ENCODE results near the gene SFTPA2.
"Not testable (repeated sequence)": the region's sequence is repeated elsewhere in the genome, so short reads cannot be mapped to it uniquely, and the experiment has no call there.

Gene SFTPA2

DNA sequence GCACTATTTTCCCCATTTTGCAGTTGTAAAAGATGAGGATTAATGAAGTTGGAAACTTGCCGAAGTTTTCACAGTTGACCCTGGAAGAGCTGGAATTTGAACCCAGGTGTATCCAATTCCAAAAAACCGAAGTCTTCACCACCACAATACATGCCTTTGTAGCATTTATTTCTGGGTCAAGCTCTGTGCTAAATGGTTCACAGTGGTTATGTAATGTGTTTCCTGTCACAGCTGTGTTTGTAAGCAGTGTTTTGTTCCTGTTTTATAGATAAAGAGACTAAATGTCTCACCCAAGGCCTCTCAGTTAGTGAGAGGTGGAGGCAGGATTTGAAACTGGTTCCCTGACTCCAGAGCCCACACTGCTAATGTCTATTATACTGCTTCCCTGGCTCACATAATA lies 17.6 kb downstream of the SFTPA2 start:
- Mint-ChIP-seq H3K4me3 (no peak overlapping the region), H3K9me3 (no peaks in the 10 kb centered on the region), H3K27ac (no peak overlapping the region), H3K27me3 (no peaks in the 10 kb centered on the region), H3K4me1 (ENCODE audit: low read depth) (no peaks in the 10 kb centered on the region), H3K36me3 (ENCODE audit: low read depth) (no peaks in the 10 kb centered on the region)

DNA sequence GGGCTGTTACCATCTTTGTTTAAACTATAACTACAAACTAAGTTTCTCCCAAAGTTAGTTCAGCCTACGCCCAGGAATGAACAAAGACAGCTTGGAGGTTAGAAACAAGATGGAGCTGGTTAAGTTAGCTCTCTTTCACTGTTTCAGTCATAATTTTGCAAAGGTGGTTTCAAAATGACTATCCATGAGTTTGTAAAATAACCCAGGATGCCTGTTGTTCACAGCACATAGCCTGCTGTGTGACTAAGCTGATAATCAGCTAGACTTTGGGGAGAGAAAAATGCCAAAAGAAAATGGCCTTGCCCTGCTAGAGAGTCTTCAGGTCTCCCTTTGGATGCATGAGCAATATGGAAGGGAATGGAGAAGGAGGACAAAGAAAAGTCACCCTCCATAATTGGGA lies 19.3 kb downstream of the SFTPA2 start:
- H3K4me3 Mint-ChIP-seq; H3K4me1 Mint-ChIP-seq (ENCODE audit: low read depth); H3K36me3 Mint-ChIP-seq (ENCODE audit: low read depth); H3K27me3 Mint-ChIP-seq; H3K27ac Mint-ChIP-seq; H3K9me3 Mint-ChIP-seq: not testable (repeated sequence)

DNA sequence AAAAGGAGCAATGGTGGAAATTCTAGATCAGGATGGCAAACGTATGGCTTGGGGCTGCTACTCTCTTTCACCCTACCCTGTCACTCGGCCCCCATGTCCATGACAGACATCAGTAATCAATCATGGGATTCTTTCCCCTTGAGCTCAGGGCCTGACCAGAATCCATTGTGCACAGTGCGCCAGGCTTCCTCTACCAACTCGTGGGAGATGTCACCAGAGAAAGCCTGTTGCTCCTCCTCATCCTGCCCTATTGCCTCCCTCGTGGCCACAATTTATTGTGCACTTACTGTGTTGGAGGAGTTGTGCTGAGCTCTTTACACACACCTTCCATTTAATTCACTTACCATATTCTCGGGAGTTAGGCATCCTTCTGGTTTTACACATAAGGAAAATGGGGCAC lies 21.9 kb downstream of the SFTPA2 start:
- H3K27ac Mint-ChIP-seq; H3K4me1 Mint-ChIP-seq (ENCODE audit: low read depth); H3K27me3 Mint-ChIP-seq; H3K36me3 Mint-ChIP-seq (ENCODE audit: low read depth); H3K9me3 Mint-ChIP-seq; H3K4me3 Mint-ChIP-seq: not testable (repeated sequence)

DNA sequence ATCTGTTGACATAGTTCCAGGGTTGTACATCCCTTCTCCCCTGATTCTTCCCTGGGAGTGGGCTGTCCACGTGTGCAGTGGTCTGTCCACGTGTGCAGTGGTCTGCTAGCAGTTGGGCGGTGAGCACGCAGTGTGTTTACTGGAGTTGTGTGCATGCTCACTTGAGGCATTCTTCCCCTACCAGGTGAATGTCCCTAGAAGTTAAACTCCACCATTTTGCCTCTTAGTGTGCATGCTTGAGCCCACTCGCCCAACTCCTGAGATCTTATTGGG lies 26.4 kb downstream of the SFTPA2 start:
- H3K27ac Mint-ChIP-seq; H3K9me3 Mint-ChIP-seq; H3K36me3 Mint-ChIP-seq (ENCODE audit: low read depth); H3K4me3 Mint-ChIP-seq; H3K27me3 Mint-ChIP-seq; H3K4me1 Mint-ChIP-seq (ENCODE audit: low read depth): not testable (repeated sequence)

DNA sequence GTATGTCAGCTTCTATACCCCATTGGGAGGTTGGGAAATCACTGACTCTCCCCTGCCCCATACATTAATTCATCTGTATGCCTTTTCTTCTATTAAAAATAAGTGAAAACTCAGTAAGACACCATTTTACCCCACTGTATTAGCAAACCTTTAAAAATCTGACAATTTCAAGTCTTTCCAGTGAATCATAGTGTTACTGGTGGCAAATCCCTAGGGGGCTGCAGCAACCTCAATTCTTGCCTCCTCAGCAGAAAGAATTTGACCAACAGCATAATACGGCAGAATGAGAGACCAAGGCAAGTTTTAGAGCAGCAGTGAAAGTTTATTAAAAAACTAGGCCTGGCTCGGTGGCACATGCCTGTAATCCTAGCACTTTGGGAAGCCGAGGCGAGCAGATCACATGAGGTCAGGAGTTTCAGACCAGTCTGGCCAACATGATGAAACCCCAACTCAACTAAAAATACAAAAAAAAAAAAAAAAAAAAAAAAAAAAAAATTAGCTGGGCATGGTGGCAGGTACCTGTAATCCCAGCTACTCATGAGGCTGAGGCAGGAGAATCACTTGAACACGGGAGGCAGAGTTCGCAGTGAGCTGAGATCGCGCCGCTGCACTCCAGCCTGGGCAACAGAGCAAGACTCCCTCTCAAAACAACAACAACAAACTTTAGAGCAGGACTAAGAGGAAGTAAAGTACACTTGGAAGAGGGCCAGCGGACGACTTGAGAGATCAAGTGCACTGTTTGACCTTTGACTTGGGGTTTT lies 26.9 kb downstream of the SFTPA2 start:
- H3K4me1 Mint-ChIP-seq (ENCODE audit: low read depth); H3K27ac Mint-ChIP-seq; H3K4me3 Mint-ChIP-seq; H3K9me3 Mint-ChIP-seq; H3K27me3 Mint-ChIP-seq; H3K36me3 Mint-ChIP-seq (ENCODE audit: low read depth): not testable (repeated sequence)

DNA sequence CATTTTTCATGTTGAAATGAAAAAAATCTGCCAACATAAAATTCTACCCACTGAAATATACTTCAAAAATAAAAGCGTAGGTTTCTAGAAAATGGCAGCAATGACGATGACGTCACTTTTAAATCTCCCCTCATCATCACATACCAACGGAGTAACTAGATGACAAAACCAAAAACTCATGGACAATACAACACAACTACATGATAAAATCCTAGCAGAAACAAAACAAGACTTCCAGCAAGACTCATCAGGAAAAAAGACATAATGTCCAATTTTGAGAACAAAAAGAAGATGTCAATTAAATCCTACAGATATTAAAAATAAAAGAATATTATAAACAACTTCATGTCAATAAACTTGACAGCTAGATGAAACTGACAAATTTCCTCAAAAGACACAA lies 31.9 kb downstream of the SFTPA2 start:
- H3K36me3 Mint-ChIP-seq (ENCODE audit: low read depth); H3K9me3 Mint-ChIP-seq; H3K27ac Mint-ChIP-seq; H3K27me3 Mint-ChIP-seq; H3K4me1 Mint-ChIP-seq (ENCODE audit: low read depth); H3K4me3 Mint-ChIP-seq: not testable (repeated sequence)

DNA sequence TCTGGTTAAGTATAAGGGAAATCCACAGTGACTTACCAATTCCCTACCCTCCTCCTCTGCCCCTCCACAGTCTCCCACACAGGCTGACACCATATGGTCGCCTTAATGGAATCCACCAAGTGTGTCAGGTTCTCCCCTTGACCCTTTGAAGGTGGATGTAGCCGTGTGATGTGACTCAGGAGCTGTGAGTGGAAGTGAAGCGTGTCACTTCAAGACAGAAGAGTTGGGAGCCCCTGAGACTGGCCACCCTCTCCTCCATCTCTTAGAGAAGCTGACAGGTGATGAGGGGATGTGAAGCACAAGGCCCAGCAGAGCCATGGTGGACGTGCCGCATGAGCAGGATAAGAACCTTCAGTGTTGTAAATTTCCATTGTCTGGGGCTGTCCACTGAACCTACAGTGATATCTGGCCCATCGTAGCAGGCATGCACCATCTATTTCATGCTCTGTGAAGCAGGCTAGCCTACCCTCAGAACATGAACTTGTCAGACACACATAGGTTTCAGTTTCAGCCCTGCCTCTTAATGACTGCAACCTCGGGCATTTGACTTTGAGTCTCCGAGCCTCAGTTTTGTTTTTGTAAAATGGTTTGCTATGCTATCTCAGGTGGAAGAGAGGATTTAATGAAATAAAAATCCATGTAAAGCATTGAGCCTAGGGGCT lies 35.0 kb downstream of the SFTPA2 start:
- not testable (repeated sequence) for H3K36me3 Mint-ChIP-seq (ENCODE audit: low read depth); H3K27ac Mint-ChIP-seq; H3K4me1 Mint-ChIP-seq (ENCODE audit: low read depth); H3K9me3 Mint-ChIP-seq; H3K4me3 Mint-ChIP-seq; H3K27me3 Mint-ChIP-seq

DNA sequence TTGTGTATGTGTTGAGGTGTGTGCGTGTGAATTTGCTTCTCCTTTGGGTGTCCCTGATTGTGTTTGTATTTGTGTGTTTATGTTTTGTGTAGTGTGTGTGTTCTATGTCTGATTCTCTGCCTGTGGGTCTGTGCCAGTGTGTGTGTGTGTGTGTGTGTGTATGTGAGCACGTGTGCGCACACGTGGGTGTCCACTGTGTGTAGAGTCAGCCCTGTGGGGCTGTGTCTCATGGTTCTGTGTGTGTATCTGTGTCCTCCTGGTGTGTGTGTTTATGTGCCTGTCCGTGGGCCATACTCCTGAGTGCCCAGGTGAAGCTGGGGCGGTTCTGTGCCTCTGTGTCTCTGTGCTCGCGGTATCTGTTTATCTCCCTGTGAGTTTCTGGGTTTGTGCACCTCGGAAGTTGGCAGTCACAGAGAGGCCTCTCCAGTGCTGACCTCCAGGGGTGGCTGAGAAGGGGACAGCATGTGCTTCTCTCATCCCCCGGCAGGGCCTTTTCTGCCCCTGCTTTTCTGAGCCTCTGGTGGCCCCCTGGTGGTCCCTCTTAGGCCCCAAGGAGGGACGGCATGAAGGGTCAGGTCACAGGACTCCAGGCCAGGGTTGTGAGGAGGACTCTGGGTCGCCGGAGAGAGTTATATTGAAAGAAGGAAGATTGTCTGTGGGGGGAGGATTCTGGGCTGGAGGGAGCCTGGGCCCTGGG lies 36.9 kb downstream of the SFTPA2 start:
- not testable (repeated sequence) for H3K4me3 Mint-ChIP-seq; H3K27me3 Mint-ChIP-seq; H3K4me1 Mint-ChIP-seq (ENCODE audit: low read depth); H3K9me3 Mint-ChIP-seq; H3K36me3 Mint-ChIP-seq (ENCODE audit: low read depth); H3K27ac Mint-ChIP-seq

DNA sequence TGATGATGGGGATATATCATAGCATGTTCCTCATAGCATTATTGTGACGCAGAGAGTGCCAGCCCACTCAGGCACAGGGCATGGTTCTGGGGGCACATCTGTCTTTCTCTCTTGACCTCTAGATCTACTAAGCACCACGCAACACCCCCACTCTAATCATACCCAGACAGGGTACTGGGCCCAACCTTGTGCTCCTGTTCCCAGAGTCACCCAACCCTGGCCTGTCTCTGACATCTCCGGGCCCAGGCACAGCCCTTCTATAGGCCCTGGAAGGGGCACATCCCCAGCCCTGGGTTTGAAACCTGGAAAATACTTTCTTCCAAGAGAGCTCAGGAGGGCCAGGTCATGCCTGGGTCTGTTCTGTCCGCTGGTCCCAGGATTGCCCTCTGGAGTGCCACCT lies 37.7 kb downstream of the SFTPA2 start:
- not testable (repeated sequence) for H3K27ac Mint-ChIP-seq; H3K27me3 Mint-ChIP-seq; H3K4me1 Mint-ChIP-seq (ENCODE audit: low read depth); H3K4me3 Mint-ChIP-seq; H3K36me3 Mint-ChIP-seq (ENCODE audit: low read depth); H3K9me3 Mint-ChIP-seq

DNA sequence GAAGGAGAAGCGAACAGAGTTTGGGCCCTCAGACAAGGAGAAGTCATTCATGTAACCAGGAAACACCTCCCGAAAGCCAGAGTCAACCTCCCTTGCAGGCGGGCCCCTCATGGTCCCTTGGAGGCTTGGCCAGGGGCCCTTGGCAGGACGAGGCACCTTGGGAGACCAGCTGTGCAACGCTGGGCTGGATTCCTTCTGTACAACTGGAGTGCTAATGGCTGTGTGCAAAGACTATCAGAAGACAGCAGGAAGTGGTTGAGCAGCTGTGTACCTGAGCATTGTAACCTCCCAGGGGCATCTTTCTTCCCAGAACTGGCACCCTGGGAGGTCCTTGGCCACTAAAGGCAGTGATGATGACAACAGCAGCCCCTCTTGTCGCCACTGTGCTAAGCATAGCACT lies 38.5 kb downstream of the SFTPA2 start:
- not testable (repeated sequence) for H3K4me1 Mint-ChIP-seq (ENCODE audit: low read depth); H3K4me3 Mint-ChIP-seq; H3K36me3 Mint-ChIP-seq (ENCODE audit: low read depth); H3K9me3 Mint-ChIP-seq; H3K27ac Mint-ChIP-seq; H3K27me3 Mint-ChIP-seq

DNA sequence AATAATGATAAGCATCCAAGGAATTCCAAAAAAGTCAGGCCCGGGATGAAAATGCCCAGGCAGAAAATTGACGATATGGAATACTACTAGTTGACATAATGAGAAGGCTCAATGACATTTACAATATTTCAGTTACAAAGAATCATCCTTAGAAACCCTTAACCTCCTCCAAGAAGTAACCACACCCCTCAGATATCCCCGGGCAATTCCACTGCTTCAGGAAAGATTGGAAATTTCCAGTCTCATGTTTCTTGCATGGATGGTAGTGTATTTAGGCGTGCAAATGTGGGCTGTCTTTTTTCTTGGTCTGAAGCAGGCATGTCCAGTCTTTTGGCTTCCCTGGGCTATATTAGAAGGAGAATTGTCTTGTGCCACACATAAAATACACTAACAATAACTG lies 42.6 kb downstream of the SFTPA2 start:
- H3K4me3 Mint-ChIP-seq; H3K4me1 Mint-ChIP-seq (ENCODE audit: low read depth); H3K27me3 Mint-ChIP-seq; H3K27ac Mint-ChIP-seq; H3K9me3 Mint-ChIP-seq; H3K36me3 Mint-ChIP-seq (ENCODE audit: low read depth): not testable (repeated sequence)

DNA sequence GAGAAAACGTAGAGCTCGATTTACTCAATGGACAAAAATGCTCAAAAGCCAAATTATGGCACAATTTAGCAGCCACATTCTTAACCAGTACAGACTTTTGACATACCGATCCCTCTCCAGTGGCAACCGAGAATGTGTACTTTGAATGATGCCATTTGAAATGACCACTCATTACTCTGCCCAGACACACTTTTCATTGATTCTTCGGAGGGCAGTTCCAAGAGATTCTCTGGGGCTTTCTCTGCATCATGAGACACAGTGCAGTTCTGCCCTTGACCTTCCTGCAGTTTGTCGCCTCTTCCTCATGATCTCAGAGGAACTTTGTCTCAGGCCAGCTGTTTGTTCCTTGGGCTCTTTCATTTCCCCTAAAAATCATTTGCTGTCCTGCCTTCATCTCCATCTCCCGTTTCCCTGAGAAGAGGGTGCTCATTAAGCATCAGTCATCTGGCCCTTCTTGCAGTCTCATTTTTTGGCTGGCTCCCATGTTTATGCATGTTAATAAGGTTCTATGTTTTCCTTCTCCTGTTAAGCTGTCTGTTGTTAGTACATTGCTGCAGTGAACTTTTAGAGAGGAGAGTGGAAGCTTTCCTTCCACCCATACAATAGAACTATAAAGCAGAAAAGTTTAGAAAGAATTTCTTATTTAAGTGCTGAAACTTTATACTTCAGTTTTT lies 43.5 kb downstream of the SFTPA2 start:
- H3K4me3 Mint-ChIP-seq; H3K27me3 Mint-ChIP-seq; H3K9me3 Mint-ChIP-seq; H3K27ac Mint-ChIP-seq; H3K36me3 Mint-ChIP-seq (ENCODE audit: low read depth); H3K4me1 Mint-ChIP-seq (ENCODE audit: low read depth): not testable (repeated sequence)

DNA sequence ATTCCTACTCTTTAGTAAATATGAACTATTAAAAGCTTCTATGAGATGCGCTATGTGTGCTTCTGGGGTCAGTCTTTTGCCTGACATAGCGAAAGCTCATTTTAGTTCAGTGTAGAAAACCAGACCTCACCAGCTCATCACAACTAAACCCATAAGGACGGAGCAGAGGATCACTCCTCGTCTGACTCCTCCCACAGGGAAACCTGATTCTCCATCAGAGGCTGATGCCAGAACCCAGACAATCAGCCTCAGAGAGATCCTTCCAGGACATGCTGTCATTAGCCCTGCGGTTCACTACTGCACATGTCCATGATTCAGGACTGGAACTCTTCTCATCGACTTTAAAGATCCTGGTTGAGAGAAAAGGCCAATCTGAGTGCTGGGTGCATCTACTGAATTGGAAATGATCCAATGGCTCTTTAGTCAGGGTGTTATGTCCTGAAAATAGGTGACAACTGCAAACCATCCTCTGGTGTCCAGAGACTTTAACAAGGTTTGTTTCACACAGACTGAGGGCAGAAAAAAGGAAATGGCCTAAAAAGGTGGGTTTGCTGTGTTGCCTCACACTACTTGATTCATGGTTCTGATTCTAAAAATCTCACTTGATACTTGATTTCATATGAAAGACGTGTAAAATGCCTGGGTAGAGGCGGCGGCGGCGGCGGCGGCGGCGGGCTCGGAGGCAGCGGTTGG lies 48.2 kb downstream of the SFTPA2 start, which contains the start of gene EIF5AL1:
EIF5AL1 (plus strand) TSS at position 643 of the 693 bp plus-strand sequence. CDS start 117 bp downstream, outside the sequence.
- H3K9me3 Mint-ChIP-seq; H3K27me3 Mint-ChIP-seq; H3K27ac Mint-ChIP-seq; H3K36me3 Mint-ChIP-seq (ENCODE audit: low read depth); H3K4me3 Mint-ChIP-seq; H3K4me1 Mint-ChIP-seq (ENCODE audit: low read depth): not testable (repeated sequence)

DNA sequence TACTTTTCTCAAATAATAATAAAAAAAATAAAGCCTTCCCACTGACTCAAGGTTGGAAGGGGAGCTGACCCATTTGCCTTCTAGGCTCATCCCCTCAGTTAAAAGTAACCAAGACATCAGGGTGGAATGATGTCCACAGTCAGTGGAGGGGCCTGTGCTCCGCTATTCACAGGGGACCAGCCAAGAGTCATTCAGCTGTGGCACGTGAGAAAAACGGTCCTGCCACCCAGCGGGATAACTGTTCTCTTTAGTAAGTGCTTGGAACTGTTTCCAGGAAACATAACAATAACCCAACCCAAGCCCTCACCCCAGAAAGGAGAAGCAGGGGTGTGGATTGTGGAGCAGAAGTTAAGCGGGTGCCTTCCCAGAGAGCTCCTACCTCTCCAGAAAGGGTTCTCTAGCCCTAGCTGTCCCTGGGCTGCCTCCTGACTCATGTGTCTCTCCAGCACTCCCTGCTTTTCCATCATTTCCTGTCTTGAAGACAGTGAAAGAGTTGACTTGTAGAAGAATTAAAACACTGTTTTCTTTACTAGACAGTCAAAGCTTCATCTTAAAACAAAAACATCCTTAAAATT lies 50.2 kb downstream of the SFTPA2 start:
- not testable (repeated sequence) for H3K36me3 Mint-ChIP-seq (ENCODE audit: low read depth); H3K4me3 Mint-ChIP-seq; H3K27ac Mint-ChIP-seq; H3K9me3 Mint-ChIP-seq; H3K4me1 Mint-ChIP-seq (ENCODE audit: low read depth)
- peaks cover 14% of the 10 kb centered on the region for H3K27me3 Mint-ChIP-seq
